C1 segment of cervical spinal cord (tissue), 14 donors: ENCODE measurements around the gene SCN8A.
A peak's percentile ranks its signal among the peaks of the same experiment; 100 is the strongest.
"Not testable (repeated sequence)": the region's sequence is repeated elsewhere in the genome, so short reads cannot be mapped to it uniquely, and the experiment has no call there.

Source experiments
- DNase-seq, 14 donors: peaks; one replicate each; lab custom pipeline; 2025; lab: John Stamatoyannopoulos, UW

SCN8A gene

DNA sequence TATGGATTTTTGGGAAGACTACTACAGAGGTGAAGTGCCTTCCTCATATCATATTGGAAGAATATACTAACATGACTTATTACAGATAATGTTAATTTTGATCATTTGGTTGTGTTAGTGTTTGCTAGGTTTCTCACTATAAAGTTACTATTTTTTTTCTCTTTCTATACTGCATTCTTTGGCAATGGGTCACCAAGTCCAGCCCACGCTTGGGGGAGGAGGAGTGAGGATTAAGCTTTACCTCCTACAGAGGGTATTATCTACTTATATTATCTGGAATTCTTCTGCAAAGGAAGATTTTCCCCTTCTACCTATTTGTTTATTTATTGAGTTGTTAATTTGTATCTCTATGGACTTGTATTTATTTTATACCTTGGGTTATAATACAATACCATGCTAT, 31.5 kb downstream of the SCN8A start:
- no peak for DNase-seq

DNA sequence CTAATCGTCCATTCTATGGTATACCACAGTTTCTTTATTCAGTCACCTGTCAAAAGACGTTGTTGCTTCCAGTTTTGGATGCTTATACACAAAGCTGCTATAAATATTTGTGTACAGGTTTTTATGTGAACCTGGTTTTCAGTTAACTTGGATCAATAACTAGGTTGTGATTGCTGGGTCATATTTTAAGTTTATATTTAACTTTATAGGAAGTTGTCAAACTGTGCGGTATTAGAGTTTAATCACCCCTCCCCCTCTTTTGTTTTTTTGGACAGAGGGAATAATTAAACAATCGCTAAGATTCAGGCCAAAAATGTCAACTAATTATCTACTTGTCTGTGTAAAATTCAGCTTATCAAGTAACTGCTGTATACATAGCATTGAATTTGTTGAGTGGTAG, 34.3 kb downstream of the SCN8A start:
- DNase-seq = no peak

DNA sequence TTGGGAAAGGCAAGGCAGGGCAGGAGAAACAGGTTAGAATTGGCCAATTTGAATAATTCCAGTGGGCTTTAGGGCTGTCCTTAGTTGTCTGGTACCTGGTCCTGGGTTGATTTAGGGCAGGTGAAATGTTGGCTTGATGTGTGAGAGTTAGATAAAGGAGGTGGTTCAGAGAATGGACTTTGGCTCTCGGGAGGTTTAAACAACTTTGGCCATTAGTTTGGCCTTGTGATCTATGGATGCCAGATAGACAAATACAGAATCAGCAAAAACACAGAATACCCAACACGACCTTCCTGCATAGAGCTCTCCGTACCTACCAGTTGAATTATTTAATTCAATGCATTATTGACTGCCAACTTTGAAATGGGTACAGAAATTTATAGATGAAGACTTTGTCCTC, 35.1 kb downstream of the SCN8A start:
- DNase-seq = no peak

DNA sequence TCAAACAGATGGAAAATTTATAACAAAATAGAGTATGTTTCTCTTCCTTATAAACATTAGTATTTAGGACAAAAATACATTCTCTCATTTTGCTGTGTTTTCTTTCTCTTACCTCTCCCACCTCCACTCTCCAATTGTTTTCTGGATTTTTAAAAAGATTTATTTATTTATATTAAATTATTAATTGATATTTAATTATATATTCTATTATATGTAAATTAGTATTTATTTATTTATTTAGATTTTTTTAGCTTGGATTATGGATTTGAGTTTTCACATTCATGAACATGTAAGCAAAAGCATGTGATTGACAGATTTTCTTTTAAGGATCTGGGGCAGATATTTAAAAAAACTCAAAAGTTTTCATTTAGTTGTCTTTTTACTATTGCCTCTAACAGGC, 35.6 kb downstream of the SCN8A start:
- no peak for DNase-seq

DNA sequence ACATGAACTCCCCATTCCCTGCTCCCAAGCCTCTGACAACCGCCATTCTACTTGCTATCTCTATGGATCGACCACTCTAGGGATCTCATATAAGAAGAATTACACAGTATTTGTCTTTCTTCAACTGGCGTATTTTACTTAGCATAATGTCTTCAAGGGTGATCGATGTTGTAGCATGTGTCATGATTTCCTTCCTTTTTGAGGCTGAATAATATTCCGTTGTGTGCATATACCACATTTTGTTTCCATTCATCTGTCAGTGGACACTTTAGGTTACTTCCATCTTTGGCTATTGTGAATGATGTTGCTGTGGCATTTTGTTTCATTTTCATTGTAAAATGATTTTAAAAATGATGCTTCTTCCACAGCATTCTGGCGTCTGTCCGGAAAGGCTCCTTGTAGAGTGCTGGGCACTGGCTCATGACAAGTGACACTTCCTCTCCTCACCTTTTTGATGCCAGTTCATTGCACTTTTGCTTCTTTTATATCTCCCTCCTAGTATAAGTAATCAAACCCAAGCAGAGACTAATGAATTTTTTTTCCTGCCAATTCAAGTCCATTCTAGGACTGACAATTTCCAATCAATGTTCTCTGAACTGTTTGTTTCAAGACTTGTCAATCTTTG, 39.3 kb downstream of the SCN8A start:
- DNase-seq = peak in 1 of 14 donors; percentile 47

DNA sequence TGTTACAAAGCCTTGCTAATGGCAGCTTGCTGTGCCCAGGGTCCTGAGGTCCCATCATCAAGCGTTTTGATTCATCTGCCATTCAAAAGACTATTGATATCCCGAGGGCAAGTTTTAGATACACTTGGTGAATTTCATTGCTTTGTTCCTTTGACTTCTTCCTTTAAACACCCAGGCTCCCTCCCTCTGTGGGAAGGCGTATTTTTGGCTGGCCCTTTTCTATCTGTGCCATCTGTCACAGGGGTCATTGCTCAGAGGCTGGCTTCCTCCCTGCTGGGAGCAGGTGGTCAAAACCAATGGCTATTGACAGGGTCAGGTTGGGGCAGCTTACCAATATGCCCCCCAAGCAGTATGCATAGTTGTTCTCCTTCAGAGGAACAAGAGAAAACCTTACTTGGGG, 40.0 kb downstream of the SCN8A start:
- DNase-seq = peak in 1 of 14 donors; percentile 65

DNA sequence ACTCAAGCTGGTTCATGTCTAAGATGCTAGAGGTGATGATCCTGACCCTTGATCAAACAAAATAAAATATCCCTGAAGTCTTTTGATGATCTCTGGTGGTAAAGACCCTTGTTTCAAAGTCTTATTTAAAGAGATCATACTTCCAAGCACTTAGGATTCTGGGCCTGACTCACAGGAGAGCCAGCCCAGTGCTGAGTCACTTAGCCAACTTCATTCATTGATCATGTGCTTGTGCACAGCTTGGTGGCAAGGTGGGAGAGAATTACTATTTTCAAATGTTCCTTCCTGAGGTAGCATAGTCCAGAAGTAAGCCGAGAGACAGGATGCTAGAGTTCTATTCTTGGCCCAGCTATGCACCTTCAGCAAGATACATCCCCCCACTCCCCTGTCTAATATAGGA, 40.6 kb downstream of the SCN8A start:
- peak in 4 of 14 donors; percentile 0 to 24 (median 14) for DNase-seq

DNA sequence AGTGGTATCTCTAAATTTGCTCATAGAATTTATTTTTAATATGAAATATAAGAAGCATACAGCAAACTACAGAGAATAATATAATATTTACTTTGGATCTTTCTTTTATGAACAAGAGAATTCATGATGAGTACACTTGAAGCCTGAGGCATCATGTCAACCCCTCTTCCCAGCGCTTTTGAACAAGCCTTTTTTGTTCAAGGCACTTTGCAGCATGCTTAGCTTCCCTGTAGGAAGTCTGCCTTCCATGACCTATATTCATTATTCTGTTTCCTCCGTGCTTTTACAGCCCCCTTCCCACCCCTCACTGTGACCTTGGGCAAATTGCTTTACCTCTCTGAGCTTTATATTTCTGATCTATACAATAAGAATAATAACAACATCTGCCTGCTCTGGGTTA, 41.6 kb downstream of the SCN8A start:
- peak in 1 of 14 donors; percentile 30 for DNase-seq

DNA sequence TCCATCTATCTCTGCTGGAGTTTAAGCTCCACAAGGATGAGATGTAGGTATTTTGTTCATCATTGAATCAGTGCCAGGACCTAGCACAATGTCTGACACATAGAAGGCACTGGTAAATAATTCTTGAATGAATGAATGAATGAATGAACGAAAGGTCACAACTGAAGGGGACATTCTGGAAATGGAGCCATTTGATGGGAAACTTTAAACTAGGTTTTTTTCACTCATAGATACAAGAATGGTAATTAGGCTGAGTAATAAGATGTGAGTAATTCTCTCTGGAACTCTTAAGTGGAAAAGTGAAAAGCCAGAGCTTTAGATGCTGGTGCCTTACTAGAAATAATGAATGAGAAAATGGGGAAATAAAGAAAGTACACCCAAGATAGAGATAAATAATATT, 44.3 kb downstream of the SCN8A start:
- DNase-seq = peak in 1 of 14 donors; percentile 8

DNA sequence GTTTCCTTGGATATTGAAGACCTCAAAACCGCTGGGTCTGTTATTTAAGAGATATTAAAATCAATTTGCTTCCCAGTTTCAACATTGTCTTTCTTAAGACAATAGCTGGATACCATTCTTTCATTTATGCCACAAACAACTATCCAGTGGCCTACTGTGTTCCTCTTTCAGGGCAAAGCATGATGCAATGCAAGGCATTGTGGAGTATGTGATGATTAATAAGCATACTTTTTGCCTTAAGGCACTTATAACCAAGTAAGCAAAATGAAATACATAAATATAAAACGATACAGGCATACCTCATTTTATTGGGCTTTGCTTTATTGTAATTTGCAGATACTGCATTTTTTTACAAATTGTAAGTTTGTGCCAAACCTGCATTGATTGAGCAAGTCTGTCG, 45.5 kb downstream of the SCN8A start:
- no peak for DNase-seq

DNA sequence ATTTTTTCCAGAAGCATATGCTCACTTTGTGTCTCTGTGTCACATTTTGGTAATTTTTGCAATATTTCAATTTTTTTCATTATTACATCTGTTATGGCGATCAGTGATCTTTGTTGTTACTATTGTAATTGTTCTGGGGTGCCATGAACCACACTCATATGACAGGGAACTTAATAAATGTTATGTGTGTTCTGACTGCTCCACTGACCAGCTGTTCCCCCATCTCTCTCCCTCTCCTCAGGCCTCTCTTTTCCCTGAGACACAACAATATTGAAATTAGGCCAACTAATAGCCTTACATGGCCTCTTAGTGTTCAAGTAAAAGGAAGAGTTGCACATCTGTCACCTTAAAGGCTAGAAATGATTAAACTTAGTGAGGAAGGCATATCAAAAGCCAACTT, 46.0 kb downstream of the SCN8A start:
- DNase-seq = no peak

DNA sequence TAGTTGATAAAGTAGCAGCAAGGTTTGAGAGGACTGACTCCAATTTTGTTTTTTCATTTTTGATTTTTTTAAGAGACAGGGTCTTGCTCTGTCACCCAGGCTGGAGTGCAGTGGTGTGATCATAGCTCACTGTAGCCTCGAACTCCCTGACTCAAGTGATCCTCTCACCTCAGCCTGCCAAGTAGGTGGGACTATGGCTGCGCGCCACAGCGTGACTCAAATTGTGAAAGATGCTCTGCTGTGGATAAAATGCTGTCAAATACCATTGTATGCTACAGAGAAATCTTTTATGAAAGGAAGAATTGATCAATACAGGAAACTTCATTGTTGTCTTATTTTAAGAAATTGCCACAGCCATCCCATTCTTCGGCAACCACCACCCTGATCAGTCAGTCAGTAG, 48.3 kb downstream of the SCN8A start:
- no peak for DNase-seq

DNA sequence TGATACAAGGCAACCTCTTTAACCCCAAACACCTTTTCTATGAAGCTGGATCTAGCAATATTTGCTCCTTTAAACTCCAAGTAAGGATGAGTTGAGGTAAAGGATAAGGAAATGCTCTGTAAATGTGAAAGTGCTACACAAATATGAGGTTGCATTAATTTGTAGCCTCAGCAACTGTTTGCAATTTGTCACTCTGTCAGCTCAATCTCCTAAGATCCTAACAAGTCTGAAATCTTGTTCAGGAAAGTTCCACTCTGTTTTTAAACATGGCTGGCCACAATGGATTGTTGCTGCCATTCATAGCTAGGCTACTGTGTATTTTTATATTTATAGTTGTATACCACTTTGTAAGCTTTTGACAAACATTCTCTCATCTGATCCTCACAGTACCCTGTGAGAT, 51.3 kb downstream of the SCN8A start:
- DNase-seq = no peak

DNA sequence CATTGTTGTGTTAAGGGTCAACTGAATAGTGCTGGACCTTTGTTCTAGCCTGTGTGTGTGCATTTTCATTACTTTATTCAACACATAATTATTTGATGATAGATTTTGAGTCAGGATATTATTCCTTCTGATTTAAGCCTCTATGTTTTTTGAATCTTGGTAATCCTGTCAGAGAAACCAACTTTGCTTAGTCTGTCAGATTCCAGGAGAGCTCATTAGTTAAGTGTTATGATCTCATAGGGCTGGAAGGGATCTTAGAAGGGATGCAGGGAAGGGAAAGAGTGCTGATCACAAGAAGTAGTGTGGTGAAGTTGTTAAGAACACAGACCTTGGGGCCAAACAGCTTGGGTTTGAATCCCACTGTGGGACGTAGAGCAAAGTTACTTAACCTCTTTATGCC, 52.9 kb downstream of the SCN8A start:
- DNase-seq = no peak

DNA sequence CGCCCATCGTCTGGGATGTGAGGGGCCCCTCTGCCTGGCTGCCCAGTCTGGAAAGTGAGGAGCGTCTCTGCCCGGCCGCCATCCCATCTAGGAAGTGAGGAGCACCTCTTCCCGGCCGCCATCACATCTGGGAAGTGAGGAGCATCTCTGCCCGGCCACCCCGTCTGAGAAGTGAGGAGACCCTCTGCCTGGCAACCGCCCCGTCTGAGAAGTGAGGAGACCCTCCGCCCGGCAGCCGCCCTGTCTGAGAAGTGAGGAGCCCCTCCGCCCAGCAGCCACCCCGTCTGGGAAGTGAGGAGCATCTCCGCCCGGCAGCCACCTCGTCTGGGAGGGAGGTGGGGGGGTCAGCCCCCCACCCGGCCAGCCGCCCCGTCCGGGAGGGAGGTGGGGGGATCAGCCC, 53.7 kb downstream of the SCN8A start:
- DNase-seq = not testable (repeated sequence)

DNA sequence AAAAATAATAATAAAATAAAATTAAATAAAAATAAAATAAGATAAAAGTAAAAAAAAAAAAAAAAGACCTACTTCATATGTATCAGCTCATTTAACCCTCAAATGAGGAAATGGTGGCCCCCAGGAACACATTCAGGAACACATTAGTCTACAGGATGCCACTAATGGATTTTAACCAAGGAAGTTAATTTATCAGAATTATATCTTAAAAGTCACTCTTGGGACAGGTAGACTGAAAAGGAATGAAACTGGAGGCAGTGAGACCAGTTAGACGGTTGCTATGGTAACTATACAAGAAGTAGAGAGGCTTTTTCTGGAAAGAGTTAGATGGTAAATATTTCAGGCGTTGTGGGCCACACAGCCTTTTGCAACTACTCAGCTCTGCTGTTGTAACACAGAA, 54.9 kb downstream of the SCN8A start:
- no peak for DNase-seq

DNA sequence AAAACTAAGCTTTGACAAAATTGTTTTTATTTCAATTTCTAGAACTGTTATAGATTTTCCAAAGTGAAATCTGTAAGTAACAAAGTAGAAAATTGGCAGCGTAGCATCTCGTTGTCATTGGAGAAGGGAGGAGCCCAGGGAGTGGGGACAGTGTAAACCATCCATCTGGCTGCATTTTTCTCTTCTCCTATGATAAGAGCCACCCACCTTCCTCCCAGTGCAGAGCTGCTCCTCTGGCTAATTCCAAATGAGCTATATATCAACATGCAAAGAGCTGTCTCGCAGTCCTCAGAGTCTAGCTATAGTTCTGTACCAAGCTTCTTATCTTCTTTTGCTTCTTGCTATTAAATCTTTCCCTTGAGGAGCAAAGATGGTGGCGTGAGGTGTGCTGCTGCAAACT, 56.6 kb downstream of the SCN8A start:
- no peak for DNase-seq

DNA sequence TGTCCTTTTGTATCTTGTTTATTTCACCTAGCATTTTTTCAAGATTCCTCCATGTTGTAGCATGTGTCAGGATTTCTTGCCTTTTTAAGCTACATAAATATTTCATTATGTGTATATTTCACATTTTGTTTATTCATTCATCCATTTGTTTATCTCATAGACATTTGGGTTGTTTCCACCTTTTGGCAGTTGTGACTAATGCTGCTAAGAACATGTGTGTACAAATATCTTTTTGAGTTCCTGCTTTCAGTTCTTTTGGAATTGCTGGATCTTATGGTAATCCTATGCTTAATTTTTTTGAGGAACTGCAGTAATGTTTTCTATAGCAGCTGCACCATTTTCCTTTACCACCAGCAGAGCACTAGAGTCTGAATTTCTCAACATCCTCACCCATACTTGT, 62.4 kb downstream of the SCN8A start:
- no peak for DNase-seq

DNA sequence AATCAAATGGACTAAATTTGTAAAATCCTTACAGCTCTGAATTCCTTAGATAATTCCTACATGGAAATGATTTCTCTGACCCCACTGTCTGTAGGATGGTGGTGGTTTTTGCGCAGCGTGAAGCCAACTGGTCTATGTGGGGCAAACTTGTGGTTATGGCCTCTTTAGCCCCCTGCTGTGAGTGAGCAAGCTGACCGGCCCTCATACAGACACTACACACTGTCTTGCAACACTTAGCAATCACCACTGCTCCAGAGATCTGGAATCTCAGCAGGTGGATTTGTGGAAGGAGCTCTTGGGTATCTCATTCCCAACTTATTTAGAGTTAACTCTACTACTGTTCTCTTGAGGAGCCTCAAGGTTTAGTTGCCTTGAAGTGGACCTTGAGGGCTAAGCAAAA, 70.2 kb downstream of the SCN8A start:
- DNase-seq = no peak

DNA sequence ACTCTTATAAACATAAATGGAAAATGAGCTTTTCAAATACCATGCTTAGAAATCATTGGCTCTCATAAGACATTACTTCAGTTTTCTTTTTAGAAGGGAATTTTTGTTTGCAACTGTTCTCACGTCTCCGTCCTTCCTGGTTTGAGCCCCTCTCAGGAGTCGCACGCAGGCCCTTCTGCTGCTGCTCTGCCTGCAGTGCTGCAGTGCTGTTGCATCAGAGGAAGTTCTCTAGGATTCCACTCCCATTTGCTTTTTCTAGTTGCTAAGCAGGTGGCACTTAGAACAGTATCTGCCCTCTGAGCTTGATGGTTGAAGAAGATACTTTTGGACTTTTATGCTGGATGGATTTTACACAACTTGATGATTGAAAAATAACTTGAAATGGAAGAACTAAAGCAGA, 70.8 kb downstream of the SCN8A start:
- peak in 1 of 14 donors; percentile 16 for DNase-seq

DNA sequence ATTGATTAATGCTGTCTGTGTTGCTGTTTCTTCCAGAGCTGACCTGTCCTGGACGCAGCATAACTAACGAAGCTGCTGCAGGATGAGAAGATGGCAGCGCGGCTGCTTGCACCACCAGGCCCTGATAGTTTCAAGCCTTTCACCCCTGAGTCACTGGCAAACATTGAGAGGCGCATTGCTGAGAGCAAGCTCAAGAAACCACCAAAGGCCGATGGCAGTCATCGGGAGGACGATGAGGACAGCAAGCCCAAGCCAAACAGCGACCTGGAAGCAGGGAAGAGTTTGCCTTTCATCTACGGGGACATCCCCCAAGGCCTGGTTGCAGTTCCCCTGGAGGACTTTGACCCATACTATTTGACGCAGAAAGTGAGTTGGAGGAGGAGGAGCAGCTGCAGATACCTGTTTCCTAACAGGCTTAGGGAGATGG, 71.7 kb downstream of the SCN8A start:
- DNase-seq = no peak

DNA sequence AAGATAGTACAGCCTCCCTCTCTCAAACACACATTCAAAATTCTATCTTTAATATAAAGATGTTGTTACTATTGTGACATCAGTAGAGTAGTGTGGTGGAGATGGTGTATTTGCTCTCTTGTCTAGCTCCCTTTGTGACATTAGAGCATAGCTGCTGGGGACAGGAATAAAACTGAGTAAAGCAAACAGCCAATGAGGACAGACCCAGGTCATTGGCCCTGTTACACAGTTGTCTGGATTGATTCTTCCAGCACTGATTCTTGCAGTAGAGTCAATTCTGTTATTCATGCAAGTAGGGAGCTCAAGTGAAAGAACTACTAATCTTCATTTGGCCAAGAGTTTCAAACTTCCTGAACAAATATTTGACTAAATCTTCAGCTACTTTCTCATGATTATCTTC, 72.4 kb downstream of the SCN8A start:
- no peak for DNase-seq

DNA sequence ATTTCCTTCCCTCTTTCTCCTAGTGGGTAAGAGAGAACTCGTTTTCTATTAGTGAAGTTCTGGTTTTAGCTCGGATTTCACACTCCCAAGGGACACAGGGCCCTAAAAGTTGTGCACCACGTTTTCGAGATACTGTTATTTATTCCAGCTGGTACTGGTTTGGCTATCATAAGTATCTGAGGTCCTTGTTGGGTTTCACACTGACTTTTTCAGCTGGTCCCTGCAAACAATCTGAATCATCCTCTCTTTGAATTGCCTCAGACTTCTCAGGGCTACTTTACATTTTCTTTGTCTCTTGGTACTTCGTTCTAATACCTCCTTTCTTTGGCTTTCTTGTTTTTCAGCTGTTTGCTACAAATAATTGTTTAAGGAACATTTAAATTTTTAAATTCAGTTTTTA, 75.7 kb downstream of the SCN8A start:
- DNase-seq = no peak

DNA sequence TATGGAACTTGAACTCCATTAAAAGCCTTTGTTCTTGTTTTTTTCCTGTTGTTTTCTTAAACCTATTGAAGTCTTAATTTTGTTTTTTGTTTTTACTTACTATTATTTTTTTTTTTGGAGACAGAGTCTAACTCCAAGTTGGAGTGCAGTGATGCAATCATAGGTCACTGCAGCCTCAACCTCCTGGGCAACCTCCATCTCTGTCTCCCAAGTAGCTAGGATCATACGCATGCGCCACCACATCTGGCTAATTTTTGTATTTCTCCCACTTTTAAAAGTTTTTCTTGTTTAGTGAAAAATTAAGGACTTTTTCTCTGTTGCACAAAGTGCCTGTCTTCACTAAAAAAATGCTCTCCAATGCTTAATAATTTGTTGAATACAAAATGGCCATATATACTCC, 76.2 kb downstream of the SCN8A start:
- DNase-seq = no peak
